ENCODE results near the gene PAX5.

Gene PAX5

DNA sequence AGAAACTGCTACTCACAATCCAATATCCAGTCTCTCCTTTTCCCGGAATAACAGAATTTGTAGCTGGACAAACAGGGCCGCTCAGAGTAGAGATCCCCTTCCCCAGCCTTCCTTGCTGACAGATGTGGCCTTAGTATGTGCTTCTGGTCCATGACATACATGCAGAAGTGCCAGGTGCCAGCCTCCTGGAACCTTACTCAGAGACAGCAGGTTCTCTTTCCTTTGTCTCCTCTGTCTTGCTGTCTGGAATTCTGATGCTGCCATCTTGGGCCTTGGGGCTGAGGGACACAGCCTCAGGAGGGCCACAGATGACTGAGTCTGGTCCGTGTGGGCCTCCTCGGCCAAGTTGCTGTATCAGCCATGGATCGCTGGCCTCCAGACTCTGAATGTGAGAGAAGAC, 210.1 kb downstream of the PAX5 start:
- DNase-seq = no peak

DNA sequence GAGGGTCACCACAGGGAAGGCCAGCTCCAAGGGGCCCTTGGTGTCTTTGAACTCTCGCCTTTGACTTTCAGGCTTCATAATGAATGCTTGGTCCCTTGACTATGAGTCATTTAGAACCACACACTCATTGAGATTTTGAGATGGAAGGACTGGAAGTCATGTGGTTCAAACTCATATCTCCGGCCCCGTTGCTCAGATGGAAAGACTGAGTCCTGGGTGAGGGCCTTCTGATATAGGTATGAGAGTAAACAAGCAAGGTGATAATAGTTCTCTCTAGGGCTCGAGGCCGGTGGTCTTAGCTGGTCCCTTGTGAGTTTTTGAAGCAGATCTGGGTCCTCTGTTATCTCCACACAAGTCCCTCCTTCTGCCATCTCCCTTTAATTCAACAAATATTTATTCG, 210.6 kb downstream of the PAX5 start:
- DNase-seq = peak; percentile 12

DNA sequence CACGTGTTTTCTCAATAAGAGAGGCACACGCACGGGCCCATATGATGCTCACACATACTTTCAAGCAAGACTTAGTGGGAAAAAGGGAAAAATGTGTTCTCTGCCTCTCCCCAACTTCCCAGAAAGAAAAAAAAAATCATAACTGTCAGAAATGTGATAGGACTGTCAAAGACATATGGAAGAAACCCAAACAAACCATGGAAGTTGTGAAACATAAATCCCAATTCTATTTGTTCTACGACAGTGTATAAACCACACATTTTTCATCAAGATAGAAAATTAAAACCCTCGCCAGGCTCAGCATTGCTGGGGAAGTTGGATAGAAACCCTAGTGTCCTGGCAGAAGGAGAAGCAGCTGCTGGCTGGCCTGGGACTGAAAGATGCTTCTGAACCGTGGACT, 211.9 kb downstream of the PAX5 start:
- no peak for DNase-seq

DNA sequence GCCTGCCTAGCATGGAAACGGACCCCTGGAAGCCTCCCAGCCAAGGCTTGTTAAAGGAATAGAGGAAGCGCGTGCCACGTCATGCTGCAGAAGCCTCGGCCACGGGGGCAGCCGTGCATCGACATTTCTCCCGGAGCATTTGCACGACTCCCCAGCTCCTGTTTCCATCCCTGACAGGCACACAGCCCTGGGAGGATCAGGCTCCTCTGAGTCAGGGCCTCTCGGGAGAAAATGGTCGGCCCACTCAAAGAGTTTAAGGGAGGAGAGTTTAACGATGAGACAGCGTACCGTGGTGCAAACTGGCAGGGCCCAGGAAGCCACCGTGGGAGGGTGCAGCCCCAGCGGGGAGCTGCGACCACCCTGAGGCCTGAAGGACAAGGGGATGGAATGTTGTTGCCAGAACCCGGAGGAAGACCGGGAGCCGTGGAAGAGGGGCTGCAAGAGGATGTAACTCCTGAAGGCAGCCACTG, 213.6 kb downstream of the PAX5 start:
- DNase-seq = no peak

DNA sequence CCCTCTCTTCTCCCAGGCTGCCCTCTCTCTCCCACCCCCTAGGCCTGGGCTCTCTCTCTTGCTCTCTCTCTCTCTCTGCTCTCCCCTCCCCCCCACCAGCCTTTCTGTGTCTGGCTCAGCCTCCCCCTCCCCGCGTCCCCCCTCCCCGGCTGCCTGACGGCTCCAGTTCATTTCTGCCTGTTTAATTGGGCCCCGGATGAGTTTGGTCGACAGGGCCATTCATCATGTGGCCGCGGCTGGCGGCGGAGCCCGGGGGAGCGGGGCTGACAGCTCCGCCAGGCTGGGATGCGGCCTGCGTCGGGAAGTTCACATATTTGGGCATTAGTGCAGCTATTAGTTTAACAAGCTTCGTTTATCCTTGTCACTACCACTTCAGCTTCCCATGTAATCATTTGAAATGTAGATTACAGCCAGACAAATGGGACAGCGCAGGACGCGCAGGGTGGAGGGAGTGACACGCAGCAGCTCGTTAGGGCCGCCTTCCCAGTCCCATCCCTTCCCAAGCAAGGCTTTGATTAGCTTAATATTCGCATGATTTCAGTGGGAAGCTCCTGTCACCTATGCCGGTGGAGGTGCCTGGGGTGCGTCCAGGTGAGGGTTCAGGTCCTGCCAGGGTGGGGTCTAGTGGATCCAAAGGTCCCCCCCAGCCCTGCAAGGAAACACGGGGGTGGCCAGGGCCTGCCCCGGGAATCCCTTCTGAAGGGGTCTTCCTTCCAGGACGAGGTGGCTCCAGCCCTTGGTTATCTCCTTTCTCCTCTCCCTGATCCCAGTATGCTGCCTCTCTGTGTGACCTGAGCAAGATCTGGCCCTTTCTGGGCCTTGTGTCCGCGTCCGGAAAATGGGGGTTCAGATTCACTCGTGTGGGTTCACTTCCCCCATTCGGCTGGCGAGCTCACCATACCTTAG, 214.8 kb downstream of the PAX5 start:
- DNase-seq = no peak

DNA sequence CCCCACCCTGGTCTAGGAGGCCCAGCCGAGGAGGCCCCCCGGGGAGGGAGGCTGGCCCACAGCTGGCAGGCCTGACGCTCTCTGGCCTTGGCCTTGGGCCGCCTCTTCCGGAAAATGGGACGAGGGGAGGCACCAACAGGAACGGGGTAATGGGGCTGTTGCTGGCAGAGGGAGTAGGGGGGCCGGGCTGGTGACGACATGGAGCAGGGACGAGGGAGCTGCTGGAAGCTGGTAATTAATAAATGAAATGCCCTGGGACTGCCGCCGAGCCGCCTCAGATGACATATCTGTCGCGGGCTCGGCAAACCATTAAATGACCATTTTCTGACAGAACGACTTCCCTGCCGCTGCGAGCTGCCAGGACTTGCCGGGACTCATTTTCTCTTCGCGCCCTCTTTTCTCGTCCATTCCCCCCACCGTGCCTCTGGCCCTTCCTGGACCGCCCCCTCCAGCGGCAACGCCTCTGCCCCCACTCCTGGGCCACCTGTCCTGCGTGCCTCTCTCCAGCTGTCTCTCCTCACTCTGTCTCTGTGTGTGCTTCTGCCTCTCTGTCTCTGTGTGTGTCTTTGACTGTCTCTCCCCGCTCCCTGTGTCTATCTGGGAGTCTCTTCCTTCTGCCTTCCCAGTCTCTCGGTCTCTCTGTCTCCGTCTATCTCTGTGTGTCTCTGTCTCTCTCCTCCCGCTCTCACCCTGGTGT, 215.7 kb downstream of the PAX5 start:
- no peak for DNase-seq

DNA sequence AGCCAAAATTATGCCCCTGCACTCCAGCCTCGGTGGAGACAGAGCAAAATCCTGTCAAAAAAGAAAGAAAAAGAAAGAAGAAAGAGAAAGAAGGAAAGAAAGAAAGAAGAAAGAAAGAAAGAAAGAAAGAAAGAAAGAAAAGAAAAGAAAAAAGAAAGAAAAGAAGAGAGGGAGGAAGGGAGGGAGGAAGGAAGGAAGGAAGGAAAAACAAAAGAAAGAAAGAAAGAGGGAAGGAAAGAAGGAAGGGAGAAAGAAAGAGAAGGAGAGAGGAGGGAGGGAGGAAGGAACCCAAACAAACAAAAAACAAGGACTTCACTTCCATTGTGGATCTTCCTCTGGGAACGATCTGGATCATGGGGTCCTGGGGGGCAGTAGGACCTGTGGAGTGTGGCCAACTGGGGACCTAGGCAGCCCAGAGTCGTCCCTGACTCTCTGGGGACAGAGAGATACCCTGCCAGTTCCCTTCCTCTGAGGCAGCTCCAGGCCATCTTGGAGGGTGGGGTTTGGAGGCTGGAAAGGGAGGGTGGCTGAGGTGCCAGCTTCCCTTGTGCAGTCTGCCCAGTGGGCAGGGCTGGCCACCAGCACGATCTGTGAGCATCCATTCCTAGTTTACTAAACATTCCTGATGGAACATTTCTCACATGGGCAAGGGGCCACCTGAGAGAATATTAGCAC, 216.8 kb downstream of the PAX5 start:
- no peak for DNase-seq

DNA sequence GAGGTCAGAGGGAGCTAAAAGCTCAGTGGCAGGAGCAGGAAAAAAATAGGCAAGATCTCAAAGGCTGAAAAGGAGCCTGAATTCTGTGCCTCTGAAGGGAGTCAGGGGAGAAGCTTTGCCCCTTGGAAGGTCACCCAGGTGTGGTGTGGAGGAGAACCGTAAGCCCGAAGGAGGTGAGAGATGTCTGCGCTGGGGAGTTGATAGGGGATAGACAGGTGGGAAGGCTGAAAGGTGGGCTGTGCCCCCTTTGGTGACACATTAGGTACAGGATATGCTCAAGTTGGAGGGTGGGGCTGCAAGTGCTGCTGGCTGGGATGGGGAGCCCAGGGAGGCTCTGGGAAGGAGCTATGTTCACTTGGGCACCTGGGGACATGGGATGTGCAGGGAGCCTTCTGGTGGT, 217.7 kb downstream of the PAX5 start:
- DNase-seq = no peak

DNA sequence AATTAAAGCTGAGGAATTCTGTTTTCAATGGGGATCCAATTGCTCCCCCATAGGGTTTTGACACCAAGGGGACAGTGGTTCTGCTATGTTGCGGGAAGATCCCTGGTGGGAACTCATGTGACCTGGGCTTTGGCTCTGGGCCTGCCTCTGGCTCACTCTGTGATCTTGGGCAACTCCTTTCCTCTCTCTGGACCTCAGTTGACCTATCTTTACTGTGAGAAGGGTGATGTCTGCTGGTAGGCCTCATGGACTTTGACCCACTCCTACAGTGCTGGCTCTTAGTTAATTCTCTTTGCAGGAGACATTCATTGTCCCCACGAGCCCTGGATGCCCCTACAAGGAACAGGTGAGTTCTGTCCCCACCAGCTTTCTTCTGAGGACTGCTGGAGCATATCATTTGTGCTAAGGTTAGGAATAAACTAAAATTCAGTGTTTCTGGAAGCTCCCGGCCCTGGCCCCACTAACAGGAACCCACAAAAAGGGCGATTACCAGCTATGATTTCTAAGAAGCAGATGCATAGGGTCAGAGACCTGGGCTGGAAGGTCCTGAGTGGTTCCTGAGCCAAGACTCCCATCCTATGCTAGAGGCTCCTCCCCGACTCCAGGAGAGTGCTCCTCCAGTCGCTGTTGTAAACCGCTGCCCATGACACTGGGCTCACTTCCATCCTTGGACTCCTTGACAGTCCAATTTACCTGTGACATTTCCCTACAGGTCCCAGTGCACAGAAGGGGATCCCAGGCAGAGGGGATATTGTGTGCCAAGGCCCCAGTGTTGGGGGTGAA, 218.3 kb downstream of the PAX5 start:
- no peak for DNase-seq

DNA sequence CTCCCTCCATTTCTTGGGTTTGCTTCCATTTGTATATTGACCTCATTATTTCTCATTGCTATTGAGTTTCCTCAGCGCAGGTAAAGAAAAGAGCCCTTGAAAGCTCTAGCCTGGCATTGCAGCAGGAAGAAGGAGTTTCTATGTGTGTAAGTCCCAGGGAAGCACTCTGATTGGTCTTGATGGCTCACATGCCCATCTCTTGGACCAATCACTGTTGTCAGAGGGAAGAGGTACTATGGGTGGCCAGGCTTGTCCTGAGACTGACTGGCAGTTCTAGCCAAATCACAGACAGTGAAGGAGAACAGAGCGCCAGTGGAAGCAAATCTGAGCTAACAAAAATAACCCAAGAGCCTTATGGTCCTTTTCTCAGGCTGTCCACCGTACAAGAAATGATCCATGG, 219.0 kb downstream of the PAX5 start:
- DNase-seq = no peak

DNA sequence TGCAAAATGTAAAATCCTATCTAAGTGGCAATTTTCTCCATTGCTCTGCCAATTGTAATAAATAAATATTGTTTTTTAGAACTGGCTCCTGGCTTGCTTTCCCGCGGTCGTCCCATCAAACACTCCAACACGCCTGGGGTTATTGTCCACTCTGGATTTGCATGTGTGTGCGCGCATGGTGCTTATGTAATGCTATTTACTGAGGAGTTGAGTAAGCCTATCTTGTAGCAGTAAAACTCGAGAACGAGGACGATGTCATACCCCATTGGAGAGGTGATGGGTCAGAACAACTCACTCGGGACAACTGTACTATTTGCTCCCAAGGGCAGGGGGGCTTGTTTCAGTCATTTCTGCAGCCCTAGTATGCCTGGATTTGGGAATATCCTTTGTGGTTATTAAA, 220.9 kb downstream of the PAX5 start:
- DNase-seq = no peak

DNA sequence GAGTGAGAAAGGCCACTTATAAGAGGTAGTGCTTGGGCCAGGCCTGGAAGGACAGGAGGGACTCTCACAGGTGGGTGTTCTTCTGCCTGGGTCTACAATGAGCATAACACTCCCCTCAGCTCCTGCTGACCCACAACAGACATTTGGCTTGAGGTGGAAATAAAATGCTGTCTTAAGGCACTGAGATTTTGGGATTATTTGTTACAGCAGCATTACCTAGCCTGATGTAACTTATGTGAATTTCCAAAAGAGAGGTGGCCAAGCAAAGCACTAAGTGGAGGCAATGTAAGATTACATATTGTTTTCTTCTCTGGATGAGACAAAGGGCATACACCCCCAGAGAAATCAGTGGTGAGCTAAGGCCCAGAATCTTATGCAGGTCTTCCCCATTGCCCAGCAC, 221.5 kb downstream of the PAX5 start:
- DNase-seq = no peak

DNA sequence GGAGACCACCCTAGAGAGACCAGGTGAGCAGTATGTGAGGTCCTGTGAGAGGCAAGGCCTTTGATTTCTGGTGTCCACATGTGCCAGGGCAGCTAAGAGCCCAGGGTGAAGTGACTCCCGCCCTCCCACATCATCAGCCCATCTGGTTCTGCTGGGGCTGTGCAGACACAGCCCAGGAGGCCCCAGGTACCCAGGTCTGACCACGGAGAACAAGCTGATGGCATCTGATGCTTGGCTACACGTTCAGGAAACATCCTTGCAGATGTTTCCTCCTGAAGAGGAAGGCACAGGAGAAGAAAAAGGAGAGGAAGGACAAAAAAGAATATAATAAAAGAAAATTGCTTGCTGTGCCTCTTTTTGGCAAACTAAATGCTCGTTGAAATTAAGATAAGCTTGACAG, 225.8 kb downstream of the PAX5 start:
- DNase-seq = no peak

DNA sequence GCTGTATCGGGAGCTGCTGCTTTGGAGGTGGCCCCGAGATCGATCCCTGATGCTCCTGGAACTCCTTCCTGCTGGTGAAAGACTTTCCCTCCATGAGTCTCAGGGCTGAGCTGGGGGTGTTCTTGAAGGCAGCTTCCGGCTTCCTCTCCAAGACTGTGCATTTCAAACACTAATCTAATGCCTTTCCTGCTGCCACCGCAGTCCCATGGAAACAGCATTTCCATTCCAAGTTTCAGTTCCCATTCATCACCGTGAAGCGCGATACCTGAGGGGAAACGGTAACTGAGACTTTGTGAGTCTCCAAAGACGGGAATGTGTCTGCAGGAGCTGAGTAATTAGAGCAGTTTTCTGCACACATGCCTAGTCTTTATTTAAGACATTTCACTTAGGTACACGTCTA, 230.1 kb downstream of the PAX5 start:
- no peak for DNase-seq

DNA sequence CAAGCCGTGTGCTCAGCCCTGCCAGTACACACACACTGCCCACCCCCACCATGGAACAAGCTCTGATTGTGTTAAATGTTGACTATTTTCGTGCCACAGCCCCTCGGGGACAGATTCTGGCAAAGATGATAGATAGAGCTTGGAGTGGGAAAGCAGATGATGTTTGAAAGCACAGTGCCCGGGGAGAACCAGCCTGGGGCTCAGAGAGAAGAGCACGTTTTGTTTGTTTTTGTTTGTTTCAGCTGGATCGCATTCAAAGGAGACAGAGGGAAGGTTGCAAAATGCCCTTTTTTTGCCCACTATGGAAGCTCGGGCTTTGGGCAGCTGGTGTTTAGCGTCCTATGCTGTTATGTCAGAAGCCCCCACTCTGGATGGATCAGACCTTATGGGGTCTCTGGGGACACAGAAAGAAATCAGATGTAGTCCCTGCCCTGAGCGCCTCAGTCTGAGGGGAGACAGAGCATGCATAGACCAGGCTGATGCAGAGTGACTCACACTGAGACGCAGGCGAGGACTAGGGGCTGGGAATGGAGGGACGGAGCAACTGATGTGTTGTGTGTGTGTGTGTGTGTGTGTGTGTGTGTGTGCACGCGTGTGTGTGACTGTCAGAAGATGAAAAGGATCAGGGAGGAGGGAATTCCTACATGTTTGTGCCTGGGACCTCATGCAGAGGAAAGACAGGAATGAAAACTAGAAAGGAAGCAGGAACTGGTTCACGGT, 231.7 kb downstream of the PAX5 start:
- DNase-seq = no peak

DNA sequence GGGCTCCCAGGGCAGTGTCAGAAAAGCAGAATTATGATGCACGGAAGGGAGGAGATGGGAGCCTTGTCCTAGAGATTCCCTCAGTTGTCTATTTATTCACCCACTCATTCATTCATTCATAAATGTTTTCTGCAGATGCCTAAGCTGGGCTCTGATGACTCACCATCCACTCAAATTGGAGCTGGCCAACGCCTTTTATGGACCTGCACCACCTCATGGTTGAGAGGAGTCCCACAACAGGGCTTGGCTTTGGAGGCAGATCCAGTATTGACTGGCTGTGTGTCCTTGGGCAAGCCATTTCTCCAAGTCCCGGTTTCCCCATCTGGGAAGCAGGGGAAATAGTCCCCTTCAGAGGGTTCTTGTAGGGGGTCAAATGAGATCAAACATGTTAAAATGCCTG, 233.6 kb downstream of the PAX5 start:
- DNase-seq = no peak

DNA sequence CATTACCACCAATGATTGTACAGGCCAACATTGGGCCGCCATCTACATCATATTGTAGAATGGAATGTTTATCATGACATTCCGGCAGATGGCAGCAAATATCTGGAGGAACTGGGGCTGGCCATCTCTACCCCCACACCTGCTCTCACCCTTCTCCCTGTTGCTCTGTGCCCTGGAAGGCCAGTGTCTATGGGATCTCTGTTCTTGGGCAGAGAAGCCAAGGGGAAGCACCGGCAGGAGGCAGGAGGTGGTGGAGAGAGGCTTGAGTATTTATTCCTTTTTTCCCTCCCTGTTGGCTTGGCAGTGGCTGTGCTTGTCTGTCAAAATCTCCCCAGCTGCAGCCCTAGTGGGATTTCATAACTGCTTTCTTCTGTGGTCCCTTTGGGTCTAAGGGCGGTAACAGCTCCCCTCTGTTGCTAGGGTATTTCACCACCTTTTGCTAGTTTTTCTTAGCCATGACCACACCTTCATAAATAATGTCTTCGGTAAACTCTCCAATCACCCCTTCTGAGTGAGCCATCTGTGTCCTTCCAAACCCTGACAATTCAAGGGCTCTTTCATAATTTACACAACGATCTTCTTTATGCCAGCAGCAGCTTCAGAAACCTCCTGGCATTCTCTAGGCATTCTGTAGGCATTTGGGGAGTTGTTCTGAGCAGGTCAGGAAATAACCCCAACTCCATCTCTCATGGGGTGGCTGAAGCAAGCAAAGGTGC, 235.6 kb downstream of the PAX5 start:
- DNase-seq = no peak

DNA sequence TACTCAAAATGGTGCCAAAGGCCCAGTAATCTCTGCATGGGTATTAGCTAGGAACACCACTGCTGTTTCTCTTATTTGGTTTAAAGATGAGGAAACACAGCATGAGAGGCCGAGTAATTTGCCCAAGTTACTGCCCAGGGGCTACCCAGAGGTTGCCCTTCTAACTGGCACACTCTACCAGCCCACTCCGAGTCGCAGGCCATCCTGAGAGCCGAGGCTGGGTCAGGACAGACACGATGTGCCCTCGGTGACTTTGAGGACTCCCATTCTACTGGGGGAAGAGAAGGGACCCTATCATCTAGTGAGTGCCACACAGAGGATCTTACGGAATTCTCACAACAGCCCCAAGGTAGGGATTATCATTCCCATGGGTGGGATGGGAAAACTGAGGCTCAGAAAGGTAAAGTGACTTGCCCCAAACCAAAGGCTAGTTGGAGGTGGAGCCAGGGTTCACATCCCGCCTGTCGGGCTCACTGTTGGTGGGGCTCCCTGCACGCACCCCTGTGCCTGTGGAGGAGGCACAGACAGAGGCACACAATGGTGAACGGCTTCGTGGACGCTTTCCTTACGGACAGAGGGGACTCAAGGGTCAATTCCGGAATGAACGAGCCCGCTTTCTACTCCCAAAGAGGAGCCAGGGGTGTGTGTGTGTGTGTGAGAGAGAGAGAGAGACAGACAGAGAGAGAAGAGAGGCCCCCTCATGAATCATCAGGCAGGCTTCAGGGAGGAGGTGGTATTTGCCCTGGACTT, 236.4 kb downstream of the PAX5 start:
- no peak for DNase-seq

DNA sequence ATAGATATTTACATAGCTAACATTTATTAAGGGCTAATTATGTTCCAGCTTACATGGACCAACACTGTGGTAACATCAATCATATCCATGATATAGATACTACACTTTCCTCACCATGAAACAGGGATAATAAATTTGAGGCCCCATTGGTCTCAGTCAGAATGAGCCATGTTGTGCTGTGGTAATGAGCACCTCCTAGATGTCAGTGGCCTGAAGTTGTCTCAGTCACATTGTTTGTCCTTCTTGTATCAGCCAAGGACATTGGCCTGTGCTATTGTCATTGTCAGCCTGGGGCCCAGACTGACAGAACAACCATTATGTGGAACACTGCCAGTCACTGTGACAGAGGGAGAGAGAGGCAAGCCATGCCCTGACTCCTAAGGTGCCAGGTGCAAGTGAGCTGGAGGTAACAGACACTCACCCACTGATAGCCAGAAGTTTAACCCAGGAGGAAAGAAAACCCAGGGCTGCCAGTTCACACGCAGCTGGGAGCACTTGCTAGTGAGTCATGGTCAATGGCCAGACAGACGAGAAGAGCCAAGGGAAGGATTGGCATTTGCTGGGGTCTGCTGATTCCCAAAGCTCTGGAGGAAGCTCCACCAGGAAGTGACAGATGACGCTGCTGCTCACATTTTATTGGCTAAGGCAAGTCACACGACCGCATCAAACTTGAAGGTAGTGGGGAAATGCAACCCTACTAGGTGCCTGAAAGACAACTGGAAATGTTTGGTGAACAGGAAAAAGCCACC, 237.2 kb downstream of the PAX5 start:
- DNase-seq = no peak

DNA sequence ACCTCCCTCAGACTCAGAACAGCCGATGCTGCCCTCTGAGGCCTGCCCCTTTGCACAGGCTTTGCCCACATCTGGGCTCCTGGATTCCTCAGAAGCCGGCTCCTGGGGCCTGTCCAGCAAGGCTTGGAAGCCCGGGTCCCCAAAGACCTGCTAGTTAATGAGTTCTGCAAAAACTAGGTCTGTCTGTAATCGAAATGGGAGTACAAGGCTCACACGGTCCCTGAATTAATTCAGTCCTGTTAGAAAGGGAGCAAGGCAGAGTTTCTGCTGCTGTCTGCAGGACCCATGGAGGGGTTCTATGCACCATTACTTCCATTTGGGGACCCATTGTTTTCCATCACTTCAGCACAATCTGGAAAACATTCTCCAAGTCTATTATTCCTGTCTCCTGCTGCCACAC, 239.6 kb downstream of the PAX5 start:
- no peak for DNase-seq

Data from activated CD4-positive, alpha-beta T cell treated with anti-CD3 and anti-CD28 coated beads, Interleukin-2, amount 50 U/mL, for 16 hours (primary cell).